Measurements from ENCODE around the gene BICD2. TPM values are rescaled to one million over a fixed set of nuclear protein-coding genes. Genes with fewer than 3 reads are reported as not detected.

The BICD2 gene
- total and polyA plus RNA-seq, 4 donors: 13.8 to 33.2 (median 26.4) TPM

DNA sequence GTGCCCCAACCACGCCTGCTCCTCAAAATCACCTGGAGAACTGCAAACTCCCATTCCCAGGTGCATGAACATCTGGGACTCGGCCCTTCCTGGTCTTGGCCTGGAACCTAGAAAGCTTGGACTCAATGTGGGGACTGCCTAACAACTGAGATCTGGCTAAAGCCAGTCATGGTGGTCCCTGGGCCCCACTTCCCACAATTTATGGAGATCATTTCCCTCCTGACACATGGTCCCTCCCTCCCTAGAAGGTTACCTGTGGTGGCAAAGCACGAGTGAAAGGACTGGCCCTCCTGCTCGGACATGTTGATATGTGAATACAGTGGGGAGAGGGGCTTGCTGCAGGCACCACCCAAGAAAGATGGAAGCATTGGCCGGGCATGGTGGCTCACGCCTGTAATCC, 18.8 kb downstream of the BICD2 start:
- Histone ChIP-seq H3K9ac (ENCODE audit: insufficient read depth in 1 of 2, low read length in 2 of 2) (no peak overlapping the region), H3K4me1 (ENCODE audit: control insufficient read depth in 5 of 5, insufficient read depth in 5 of 5, low read length in 5 of 5) (peaks cover 23 to 45% (median 35%) of the 10 kb centered on the region in 5 donors), H3K4me3 (no peak overlapping the region), H3K36me3 (ENCODE audit: control insufficient read depth in 4 of 4, insufficient read depth in 4 of 4, low read length in 4 of 4) (no peaks in the 10 kb centered on the region), H3K9me3 (ENCODE audit: control insufficient read depth in 4 of 4, insufficient read depth in 3 of 4, low read length in 3 of 4) (no peaks in the 10 kb centered on the region), H3K27me3 (ENCODE audit: control insufficient read depth in 3 of 3, insufficient read depth in 3 of 3, low read length in 2 of 3) (no peaks in the 10 kb centered on the region), H3K27ac (ENCODE audit: low read depth in 1 of 2, low read length in 1 of 2) (no peak overlapping the region)
- peak in 1 of 3 donors; percentile 3 for DNase-seq
- no peak for ATAC-seq (ENCODE audit: insufficient read depth, low FRiP score)
- TF ChIP-seq, protein P1, sequence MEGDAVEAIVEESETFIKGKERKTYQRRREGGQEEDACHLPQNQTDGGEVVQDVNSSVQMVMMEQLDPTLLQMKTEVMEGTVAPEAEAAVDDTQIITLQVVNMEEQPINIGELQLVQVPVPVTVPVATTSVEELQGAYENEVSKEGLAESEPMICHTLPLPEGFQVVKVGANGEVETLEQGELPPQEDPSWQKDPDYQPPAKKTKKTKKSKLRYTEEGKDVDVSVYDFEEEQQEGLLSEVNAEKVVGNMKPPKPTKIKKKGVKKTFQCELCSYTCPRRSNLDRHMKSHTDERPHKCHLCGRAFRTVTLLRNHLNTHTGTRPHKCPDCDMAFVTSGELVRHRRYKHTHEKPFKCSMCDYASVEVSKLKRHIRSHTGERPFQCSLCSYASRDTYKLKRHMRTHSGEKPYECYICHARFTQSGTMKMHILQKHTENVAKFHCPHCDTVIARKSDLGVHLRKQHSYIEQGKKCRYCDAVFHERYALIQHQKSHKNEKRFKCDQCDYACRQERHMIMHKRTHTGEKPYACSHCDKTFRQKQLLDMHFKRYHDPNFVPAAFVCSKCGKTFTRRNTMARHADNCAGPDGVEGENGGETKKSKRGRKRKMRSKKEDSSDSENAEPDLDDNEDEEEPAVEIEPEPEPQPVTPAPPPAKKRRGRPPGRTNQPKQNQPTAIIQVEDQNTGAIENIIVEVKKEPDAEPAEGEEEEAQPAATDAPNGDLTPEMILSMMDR (IDR thresholded peaks at IDR 0.05; ENCODE audit: control extremely low read depth, extremely low read depth): no peak
- 88 to 97% methylated on average over 6 of the region's 6 CpGs for WGBS, 2 donors

DNA sequence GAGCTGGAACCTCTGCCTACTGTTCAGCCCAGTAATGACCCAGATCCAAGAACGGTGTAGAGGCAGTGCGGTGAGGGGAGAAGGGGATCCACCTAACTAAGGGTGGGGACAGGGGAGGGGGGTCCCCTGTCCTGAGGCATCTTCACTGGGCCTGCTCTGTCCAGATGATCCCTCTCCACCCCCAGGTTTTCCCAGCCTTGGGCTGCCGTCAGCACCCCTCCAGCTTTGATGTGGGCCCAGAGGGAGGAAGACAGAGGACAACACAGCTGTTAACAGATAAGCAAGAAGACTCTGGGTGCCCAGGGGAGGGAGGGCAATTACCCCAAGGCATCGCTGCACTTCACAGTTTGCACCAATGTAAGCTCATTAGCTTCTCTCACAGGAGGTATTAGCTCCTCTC, 19.3 kb downstream of the BICD2 start:
- ATAC-seq (ENCODE audit: insufficient read depth, low FRiP score) (no peak), DNase-seq (peak in 1 of 3 donors; percentile 4)
- Histone ChIP-seq H3K4me1 (ENCODE audit: control insufficient read depth in 5 of 5, insufficient read depth in 5 of 5, low read length in 5 of 5) (peaks cover 23 to 49% (median 40%) of the 10 kb centered on the region in 5 donors), H3K27ac (ENCODE audit: low read depth in 1 of 2, low read length in 1 of 2) (no peak overlapping the region), H3K27me3 (ENCODE audit: control insufficient read depth in 3 of 3, insufficient read depth in 3 of 3, low read length in 2 of 3) (no peaks in the 10 kb centered on the region), H3K9me3 (ENCODE audit: control insufficient read depth in 4 of 4, insufficient read depth in 3 of 4, low read length in 3 of 4) (no peaks in the 10 kb centered on the region), H3K9ac (ENCODE audit: insufficient read depth in 1 of 2, low read length in 2 of 2) (no peak overlapping the region), H3K4me3 (no peak overlapping the region), H3K36me3 (ENCODE audit: control insufficient read depth in 4 of 4, insufficient read depth in 4 of 4, low read length in 4 of 4) (no peaks in the 10 kb centered on the region)
- WGBS, 2 donors: 78 to 86% methylated on average over 4 of the region's 4 CpGs
- TF ChIP-seq, protein P1 (IDR thresholded peaks at IDR 0.05; ENCODE audit: control extremely low read depth, extremely low read depth): no peak

- Histone ChIP-seq H3K27ac (ENCODE audit: low read depth in 1 of 2, low read length in 1 of 2) (peak overlapping the region; percentile 24 to 89), H3K9ac (ENCODE audit: insufficient read depth in 1 of 2, low read length in 2 of 2) (no peak overlapping the region), H3K4me1 (ENCODE audit: control insufficient read depth in 5 of 5, insufficient read depth in 5 of 5, low read length in 5 of 5) (peaks cover 0 to 41% (median 22%) of the 10 kb centered on the region in 5 donors), H3K36me3 (ENCODE audit: control insufficient read depth in 4 of 4, insufficient read depth in 4 of 4, low read length in 4 of 4) (no peaks in the 10 kb centered on the region), H3K9me3 (ENCODE audit: control insufficient read depth in 4 of 4, insufficient read depth in 3 of 4, low read length in 3 of 4) (no peaks in the 10 kb centered on the region), H3K27me3 (ENCODE audit: control insufficient read depth in 3 of 3, insufficient read depth in 3 of 3, low read length in 2 of 3) (no peaks in the 10 kb centered on the region), H3K4me3 (no peak overlapping the region)
- TF ChIP-seq, protein P1 (IDR thresholded peaks at IDR 0.05; ENCODE audit: control extremely low read depth, extremely low read depth): no peak
- DNase-seq: no peak
- WGBS, 2 donors: 73 to 76% methylated on average over 3 of the region's 3 CpGs
- no peak for ATAC-seq (ENCODE audit: insufficient read depth, low FRiP score)
Observed at GRCh38 chr9:92740969-92741368, 23.7 kb downstream of the BICD2 start.

DNA sequence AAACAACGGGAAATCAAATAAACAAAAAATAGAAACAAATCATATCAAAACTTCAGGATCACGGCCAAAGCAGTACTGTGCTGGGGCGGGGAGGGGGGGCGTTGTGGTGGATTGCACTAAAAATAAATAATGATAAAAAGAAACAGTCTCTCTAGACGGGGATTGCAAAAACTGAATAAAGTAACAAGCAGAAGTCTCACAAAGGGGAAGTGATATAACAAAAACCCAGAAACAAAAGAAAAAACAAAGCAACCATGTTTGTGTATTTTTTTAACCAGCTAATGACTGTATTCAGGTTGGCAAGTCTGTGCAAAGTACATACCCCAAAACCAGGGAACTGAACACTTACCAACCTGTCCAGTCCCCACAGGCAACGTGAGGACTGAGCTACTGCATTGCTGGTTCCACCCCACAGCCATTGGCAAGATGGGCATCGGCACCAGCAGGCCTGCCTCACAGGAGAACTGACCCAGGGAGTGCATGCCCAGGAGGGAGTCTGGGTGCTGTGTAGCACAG, 24.1 kb downstream of the BICD2 start:
- no peaks in the 10 kb centered on the region for H3K27me3 ChIP-seq (ENCODE audit: control insufficient read depth in 3 of 3, insufficient read depth in 3 of 3, low read length in 2 of 3)
- TF ChIP-seq, protein P1 (IDR thresholded peaks at IDR 0.05; ENCODE audit: control extremely low read depth, extremely low read depth): no peak
- no peaks in the 10 kb centered on the region for H3K36me3 ChIP-seq (ENCODE audit: control insufficient read depth in 4 of 4, insufficient read depth in 4 of 4, low read length in 4 of 4)
- H3K27ac ChIP-seq (ENCODE audit: low read depth in 1 of 2, low read length in 1 of 2): peak overlapping the region; percentile 24 to 89
- H3K9me3 ChIP-seq (ENCODE audit: control insufficient read depth in 4 of 4, insufficient read depth in 3 of 4, low read length in 3 of 4): no peaks in the 10 kb centered on the region
- 15 to 25% methylated on average over 7 of the region's 7 CpGs for WGBS, 2 donors
- no peak overlapping the region for H3K4me3 ChIP-seq
- no peak overlapping the region for H3K9ac ChIP-seq (ENCODE audit: insufficient read depth in 1 of 2, low read length in 2 of 2)
- DNase-seq (peak; percentile 12 to 51 (median 34)), ATAC-seq (ENCODE audit: insufficient read depth, low FRiP score) (no peak)
- peaks cover 0 to 41% (median 20%) of the 10 kb centered on the region in 5 donors for H3K4me1 ChIP-seq (ENCODE audit: control insufficient read depth in 5 of 5, insufficient read depth in 5 of 5, low read length in 5 of 5)
